T-helper 1 cell (primary cell): ENCODE data around the gene PAIP2.
A peak's percentile ranks its signal among the peaks of the same experiment; 100 is the strongest.
"Not testable (repeated sequence)": the region's sequence is repeated elsewhere in the genome, so short reads cannot be mapped to it uniquely, and the experiment has no call there.

ENCODE experiments used
- DNase-seq, 5 donors: peaks; one replicate each; pipeline ENCODE4 v3.0.0-alpha.2; 2012 to 2020

PAIP2 gene

DNA sequence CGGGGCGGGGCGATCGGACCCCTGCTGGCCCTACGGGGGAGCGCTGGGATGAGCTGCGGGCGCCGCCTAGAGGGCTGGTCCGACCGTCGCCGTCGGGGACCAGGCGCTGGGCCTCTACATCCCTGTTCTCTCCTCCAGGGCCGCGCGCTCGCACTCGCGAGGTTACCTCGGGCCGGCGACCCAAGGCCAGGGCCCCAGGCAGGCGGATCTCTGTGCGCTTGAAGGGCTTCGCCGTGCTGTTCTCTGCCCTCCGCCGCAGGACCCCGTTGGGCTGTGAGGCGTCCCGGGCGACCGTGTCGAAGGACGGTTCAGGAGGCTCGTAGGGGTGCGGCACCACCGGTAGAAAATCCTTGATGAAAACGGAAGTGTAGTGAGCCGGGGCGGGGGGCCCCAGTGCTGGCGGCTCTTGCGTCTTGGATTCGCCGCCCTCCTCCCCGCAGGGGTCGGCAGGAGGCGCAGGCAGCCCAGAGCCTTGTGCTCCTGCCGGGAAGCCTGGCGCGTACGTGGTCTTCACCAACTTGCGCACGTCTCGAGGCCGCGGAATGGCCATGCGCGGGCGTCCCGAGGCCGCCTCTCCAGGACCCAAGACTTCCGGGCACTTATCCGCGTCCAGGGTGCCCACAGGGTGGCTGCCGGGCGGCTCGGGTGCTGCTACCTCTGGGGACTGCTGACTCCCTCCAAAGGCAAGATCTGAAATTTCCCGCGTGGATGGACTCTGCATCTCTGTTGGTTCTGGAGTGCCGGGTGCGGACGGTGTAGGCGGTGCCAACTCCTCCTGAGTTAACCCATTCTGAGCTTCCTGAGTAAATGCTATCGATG lies 51.2 kb downstream of the PAIP2 start:
- peak; percentile 59 to 92 (median 68) for DNase-seq

DNA sequence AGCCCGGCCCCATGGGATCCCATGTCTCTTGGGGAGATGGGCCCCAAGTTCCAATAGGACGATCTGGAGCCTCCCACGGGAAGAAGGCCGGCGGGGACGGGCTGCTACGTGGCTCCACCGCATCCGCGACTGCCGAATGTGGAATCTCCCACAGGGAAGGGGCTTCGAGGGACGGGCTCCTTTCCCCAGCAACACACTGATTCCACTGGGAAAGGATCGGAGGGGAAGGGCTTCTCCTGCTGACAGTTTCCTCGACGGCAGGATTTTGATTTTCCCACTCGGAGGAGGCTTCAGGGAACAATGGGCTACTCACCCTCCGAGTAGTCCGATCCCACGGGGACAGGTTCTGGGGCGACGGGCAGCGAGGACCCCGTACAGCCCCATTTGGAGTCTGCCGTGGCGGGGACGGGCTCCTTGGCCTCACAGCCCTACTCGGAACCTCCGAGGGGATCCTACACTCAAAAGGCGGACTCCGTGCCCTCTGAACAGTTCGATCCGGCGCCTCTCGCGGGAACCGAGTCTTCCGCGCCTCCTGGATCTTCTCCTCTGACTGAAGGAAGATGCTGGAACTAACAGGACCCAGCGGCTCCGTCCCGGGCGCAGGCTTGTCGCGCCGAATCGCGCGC lies 52.0 kb downstream of the PAIP2 start:
- no peak for DNase-seq

DNA sequence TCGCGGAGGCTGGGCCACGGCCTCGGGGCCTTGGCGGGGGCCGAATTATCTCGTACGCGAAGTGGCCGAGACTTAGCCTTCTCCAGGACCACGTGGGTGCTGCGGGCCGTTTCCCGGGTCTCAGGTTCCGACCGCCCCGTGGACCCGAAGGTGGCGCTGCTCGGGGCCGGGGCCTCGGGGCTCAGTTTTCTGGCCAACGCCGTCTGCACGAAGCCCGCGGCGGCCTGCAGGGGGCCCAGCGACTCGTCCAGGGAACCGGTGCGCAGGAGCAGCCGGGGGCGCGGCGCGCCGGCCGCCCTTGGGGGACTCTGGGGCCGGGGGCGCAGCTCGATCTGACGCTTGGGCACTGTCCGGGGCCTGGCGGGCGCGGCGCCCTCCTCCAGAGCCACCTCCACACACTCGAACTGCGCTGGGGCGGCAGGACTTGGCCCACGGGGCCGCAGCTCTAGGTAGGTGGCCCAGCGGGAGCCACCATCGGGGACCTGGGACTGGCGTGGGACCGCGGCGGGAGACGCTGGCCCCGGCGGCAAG lies 52.5 kb downstream of the PAIP2 start:
- DNase-seq = peak in 2 of 5 donors; percentile 60 to 65

DNA sequence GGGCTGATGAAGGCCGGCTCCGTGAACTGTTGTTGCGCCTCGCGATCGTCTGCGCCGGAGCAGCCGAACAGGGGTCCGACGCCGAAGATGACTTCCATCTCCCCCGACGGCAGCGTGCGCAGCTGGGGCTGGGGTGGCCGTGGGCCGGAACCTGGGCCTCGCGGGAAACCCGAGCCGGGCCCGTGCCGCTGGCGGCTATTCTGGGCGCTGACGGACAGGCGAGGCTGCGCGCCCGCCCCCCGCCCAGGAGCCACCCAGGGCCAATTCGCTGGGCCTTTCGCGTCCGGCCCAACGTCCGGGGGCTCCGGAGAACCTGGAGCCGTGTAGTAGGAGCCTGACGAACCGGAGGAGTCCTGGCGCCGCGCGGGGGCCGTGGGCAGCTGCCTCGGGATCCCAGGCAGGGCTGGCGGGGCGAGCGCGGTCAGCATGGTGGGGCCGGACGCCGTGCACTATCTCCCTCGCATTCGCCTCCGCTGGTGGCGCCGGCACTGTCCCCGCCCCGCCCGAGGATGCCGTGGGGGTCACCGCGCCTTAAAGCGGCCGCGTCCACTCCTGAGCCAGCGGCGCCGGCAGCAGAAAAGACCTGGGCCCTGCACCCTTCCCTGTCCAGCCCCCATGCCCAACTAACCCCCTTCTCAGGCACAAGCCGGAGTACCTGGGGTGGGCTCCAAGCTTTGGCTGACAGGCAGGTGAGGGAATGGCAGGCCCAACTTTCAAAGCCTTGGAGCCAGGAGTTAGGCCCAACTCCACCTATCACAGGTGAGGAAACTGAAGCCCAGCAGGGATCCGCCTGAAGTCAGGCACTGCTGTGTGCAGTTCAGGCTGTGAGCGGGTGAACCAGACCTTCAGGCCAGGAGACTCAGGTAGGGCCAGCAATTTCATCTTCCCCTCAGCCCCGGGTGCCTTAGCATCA lies 53.3 kb downstream of the PAIP2 start, which contains the start of gene PROB1:
Gene PROB1, minus strand, starts transcription at position 451 of the 913 bp plus-strand sequence. Its CDS starts 23 bp downstream, at position 428.
- DNase-seq = no peak

DNA sequence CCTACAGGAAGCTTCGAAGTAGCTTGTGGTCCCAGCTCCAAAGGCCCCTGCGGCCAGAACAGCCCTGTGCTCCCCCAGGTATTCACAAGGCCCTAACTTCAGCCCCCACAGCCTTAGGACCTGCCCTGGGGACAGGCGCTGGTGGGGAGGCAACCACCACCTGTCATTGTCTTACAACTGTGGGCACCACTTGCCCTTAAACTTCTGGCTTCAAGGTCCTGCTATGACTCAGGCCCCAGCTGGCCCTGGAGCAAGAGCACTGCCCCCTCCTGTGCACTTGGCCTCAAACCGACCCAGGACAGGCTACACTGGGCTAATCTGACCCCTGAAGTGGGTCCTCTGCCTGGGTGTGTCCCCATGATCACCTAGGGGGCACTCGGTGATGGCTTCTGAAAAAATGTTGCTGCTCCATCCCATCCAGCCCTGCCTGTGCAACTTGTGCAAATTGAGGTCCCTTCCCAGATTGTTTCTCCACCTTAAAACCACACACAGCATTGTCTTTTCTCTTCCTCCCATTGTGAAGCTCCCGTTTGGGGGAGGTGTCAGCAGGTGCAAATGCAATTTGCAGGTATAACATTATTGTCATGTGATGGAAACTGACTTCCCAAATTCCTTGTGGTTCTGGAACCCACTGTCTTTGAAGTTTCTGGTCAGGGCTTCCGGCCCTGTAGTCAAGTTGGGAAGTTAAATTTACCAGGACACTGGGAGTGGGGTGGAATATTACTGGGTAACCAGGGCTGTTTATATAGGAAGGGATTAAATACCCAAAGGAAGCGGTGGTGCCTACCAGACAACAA lies 54.4 kb downstream of the PAIP2 start:
- DNase-seq = no peak

DNA sequence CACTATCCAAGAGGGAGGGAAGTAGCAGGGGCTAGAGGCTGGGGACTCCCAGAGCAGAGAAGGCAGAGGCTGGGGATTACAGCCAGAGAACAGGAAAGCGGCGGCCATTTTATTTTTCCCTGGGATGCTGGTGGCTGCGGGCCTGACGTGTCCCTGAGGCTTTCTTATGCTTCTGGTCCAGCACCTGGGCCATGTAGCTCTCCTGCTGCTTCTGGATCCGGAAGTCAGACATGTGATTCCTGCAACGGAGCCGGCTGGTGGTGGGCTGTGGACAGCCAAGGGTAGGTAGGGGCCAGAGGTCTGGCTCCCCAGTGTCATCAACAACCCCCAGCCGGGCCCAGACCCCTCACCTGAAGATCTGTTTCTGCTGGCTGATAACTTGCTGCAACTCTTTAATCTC lies 55.0 kb downstream of the PAIP2 start:
- no peak for DNase-seq

DNA sequence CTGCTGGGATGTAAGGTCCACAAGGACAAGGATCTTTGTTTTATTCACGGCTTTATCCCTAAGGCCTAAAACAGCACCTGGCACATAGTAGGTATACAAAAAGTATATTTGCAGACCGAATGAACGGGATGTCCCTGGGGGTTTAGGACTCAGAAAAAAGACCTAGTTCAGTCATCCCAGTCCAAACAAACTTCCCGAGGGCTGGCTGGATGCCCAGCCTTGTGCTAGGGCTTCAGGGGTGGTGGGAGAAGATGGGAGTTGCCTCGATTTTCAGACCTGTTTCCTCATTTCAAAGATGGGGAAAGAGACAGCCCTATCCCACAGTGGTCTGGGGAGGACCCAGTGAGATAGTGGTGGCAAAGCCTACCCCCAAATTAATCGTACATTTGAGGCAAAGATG lies 56.3 kb downstream of the PAIP2 start:
- DNase-seq = no peak

DNA sequence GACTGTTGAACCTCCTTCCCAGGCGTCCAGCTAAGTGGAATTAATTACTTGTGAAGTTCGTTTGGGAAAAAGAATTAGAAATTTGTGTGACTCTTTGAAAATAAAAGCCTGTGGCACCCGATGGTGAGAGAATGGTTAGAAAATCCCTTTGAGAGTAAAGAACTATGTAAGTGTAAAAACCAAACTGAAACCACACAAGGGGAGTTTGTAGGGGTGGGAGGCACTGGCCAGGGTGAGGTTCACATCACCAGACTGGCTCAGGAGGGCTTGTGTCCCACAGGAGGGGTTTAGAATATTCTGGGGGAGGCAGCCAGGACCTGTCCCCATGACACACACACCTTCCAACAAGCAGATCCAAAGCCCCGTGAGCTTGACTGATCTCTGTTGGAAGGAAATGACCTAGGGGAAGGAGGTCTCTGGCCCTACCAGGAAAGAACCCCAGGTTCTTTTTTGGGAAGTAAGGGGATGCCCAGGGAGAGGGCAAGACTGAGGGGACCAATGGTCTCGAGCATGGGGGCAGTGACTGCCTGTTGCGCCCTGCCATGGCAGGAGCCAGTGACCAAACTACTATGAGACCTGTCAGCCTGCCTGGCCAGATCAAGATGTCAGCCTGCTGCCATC lies 58.0 kb downstream of the PAIP2 start:
- no peak for DNase-seq

DNA sequence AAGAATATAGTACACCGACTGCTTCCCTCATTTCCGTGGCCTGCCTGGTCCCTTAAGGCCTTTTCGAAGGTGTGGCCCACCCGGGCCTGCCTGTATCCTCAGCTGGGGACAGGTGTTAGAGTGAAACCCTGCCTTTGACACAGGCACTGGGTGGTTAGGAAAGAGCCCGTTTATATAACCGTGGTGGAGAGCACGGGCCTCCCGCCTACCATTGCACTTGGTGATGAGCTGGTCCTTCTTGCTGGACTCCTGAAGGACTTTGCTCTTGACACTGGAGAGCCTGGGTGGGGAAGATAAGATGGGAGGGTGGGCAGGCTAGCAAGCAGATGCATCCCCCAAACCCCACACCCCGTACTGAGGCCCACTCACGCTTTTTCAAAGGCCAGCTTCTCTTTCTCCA lies 59.9 kb downstream of the PAIP2 start:
- DNase-seq = no peak

DNA sequence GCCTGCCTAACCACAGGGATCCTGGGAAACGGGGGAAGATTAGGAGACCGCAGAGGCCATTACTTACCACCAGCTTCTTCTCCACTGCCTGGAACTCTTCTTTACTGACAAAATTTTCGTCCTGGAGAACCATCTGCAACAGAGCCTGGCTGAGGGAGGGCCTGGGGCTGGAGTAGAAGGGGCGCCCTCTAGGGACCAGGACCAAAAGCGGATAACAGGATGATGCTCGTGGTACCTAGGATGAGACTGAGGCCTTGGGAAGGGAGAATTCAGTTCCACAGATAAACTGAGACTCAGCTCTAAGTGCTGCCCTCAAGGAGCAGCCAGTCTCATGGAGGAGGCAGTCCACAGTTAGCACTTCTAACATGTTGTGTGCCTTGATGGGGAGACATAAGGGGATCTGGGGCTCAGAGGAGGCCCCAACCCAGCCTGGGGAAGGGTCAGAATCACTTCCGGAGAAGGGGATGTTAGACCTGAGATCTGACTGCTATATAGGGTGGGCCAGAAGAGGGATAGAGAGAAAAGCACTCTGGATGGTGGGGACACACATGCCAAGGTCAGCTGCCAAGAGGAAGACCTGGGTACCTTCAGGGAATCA lies 61.0 kb downstream of the PAIP2 start:
- no peak for DNase-seq

DNA sequence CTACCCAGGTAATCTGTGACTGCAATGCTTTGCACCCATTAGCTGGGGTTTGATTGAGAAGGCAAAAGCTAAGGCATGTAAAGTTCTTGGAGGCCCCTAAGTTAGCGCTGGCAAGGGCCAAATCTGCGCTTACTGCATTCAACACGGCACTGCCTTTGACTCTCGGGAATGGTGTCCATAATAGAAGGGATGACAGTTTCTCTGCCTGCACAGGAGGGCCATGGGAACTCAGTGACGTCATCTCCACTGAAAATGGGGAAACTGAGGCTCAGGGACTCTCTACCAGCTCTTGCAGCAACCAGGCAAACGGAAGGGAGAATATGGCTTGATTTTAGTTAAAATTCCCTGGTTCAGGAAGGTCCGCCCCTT lies 61.7 kb downstream of the PAIP2 start:
- no peak for DNase-seq

DNA sequence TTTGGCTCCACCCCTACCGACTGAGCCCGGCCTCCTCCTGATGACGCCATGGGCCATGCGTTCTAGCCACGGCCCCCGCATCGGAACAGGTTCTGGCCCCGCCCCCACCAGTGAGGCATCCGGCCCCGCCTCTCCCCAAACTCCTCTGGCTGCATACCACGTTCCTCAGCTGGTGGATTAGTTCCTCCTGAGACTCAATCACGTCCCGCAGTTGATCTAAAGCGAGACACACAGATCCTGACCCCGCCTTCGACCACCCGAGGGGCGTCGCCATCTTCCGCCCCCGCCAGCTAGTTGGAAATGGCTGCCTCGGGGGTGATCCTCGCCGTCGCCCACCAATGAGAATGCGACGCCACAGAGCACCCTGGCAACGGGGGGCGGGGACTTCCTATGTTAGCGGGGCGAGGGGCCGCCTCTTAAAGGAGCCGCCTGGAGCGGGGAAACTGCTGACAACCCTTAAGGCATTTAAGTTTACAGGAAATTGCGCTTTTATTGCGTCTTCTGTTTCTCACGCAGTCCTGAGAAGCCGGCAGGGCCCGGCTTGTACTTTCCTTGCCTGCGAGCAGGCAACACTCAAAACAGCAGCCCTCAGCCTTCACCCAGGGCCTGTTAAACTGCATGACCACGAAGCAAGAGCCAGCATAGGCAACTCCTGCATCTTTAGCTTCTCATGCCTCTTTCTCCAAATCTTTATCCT lies 62.3 kb downstream of the PAIP2 start, which contains the start of gene SPATA24:
Gene SPATA24, minus strand, starts transcription at position 303 of the 697 bp plus-strand sequence. Its CDS starts 29 bp downstream, at position 274.
- peak; percentile 94 to 99 (median 96) for DNase-seq

DNA sequence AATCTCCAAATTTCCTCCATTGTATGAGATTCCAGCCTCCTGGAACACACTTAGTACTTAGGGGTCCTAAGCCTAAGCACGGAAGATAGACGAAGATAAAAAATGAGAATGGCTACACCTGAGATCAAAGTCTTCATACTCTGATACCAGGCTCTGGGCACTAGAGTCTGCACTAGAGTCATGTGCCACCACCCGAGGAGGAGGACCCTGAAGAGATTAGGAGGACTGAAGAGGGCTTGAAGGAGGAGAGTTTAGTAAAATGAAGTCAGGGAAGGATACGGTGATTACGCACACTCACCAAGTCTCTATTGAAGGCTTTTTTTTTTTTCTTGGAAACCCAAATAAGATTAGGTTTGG lies 62.8 kb downstream of the PAIP2 start:
- no peak for DNase-seq

DNA sequence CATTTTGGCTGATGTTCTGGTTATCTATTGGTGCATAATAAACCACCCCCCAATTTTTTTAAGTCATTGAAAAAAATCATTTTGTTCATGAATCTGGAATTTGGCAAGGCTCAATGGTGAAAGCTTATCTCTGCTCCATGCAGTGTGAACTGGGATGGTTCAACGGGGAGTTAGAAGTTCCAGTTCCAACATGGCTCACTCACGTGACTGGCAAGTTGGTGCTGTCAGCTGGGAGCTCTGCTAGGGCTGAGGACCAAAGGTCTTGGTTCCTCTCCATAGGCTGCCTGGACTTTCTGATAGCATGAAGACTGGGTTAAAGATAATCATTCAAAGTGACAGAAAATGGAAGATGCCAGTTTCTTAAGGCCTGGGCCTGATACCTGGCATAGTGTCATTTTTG lies 65.3 kb downstream of the PAIP2 start:
- no peak for DNase-seq

DNA sequence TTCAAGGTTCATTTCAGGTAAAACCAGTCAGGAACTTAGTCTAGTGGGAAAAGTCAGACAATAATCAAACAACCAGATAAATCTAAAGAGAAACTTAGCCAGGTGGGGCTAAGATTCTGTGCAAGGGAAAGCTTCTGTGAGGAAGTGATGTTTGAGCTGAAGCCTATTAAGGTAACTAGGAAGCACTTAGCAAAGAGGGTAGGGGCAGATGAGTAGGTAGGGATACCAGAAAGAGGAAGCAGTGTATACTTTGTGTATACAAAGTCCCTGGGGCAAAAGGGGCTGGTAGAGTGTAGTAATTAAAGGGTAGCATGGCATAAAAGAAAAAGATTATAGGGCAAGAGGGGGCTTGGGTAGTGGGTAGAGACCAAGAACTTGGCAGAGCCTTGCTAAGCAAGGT lies 65.9 kb downstream of the PAIP2 start:
- no peak for DNase-seq

DNA sequence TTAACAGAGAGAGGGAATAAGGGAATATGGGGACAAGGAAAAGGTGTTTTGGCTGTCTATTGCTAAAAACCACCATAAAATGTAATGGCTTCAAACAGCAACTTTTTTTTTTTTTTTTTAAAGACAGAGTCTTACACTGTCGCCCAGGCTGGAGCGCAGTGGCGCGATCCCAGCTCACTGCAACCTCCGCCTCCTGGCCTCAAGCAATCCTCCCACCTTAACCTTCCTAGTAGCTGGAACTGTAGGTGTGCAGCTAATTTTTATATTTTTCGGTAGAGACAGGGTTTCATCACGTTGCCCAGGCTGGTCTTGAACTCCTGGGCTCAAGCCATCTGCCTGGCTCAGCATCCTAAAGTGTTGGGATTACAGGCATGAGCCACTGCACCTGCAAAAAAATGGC lies 66.5 kb downstream of the PAIP2 start:
- DNase-seq = no peak

DNA sequence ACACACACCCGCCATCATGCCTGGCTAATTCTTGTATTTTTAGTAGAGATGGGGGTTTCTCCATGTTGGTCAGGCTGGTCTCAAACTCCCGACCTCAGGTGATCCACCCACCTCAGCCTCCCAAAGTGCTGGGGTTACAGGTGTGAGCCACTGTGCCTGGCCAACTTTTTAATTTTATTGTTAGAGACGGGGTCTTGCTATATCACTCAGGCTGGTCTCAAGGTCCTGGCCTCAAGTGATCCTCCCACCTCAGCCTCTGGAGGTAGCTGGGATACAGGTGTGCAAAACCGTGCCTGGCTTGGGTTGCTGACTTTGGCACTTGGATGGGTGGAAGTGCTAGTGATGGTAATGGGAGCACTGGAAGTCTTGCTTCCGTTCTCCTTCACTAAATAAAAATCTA lies 67.5 kb downstream of the PAIP2 start:
- DNase-seq = not testable (repeated sequence)

DNA sequence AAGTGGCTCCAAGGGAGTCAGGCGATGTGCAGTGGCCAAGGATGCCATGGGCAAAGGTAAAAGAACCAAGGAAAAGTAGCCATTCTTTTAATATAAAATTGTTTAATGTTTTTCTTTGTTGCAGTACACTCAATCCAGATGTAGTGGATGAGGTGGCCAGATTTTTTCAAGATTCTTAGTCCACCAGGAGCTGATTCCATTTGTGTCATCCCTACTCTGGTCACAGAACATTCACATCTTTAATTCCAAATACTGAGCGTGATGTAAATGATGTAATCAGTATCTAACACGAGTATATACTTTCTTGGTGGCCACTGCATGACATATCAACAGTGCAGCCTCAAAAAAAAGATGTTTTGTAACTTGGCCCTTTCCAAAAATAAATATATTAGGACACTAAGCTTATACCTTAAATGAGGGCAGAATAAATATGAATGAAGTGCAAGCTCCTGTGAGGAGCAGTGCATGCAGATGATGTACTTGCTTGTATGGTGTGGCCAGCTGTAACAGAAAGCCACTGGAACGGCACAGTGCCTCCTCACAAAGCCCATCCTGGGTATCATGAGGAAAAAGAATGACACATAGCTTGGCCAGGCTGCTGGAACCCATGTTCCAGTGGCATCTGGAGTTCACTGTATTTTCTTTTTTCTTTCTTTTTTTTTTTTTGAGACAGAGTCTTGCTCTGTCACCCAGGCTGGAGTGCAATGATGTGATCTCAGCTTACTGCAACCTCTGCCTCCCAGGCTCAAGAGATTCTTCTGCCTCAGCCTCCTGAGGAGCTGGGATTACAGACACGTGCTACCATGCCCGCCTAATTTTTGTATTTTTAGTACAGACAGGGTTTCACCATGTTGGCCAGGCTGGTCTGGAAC lies 68.7 kb downstream of the PAIP2 start:
- no peak for DNase-seq

DNA sequence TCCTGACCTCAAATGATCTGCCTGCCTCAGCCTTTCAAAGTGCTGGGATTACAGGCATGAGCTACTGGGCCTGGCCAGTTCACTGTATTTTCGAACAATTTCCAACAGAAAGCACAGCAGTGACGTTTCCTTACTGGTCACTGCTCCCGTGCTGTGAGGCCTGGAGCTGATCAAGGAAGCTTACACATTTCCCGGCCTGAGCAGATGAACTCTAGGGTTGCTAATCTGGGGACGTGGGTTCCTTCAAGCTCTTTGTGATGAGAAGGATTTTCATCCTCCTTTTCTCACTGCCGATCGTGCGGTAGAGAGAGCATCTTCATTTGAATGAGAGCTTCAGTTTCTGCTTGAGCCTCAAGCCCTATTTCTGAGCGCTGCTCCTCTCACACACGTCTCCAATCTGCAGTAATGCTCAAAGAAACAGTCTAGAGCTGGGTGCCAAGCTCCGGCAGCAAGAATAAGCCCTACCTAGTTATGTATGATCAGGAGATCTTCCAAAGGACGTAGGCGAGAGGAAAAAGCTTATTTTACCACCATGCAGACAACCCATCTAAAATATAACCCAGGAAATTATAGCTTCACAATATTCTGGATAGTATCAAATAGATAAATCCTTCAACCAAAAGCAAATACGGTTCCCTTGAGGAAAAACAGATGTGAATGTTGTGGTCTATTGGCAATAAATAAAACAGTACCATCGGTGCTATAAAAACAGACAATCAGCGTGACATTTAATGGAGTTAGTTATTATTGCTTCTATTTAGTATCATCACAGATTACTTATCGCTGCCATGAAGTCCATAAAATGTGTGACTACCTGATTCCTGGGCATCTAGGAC lies 69.6 kb downstream of the PAIP2 start:
- no peak for DNase-seq
